GM12801 (cell line): ENCODE data around the gene PPP2R5D.

Experiments used
- CTCF ChIP-seq: IDR thresholded peaks from one replicate; pipeline ENCODE4 v1.5.1; 2011; ENCODE audit warnings: control low read depth; ENCODE audit not compliant: insufficient read length; ENCODE audit errors: extremely low read depth

The PPP2R5D gene

GRCh38 chr6:42987533-42988451, 3.4 kb downstream of the PPP2R5D start:
- no peak for TF ChIP-seq CTCF

GRCh38 chr6:42988486-42989020, 4.2 kb downstream of the PPP2R5D start:
- TF ChIP-seq CTCF: no peak

- TF ChIP-seq CTCF: no peak
These were observed 5.6 kb downstream of the PPP2R5D start for GRCh38 chr6:42989923-42990322.

- TF ChIP-seq CTCF: no peak
These were observed 9.1 kb downstream of the PPP2R5D start for GRCh38 chr6:42993445-42993844.

- no peak for TF ChIP-seq CTCF
These were observed 12.1 kb downstream of the PPP2R5D start for GRCh38 chr6:42996513-42996912.

GRCh38 chr6:43001843-43002242, 17.5 kb downstream of the PPP2R5D start:
- no peak for TF ChIP-seq CTCF

GRCh38 chr6:43005844-43006243, 21.5 kb downstream of the PPP2R5D start:
- no peak for TF ChIP-seq CTCF
